Astrocyte (in vitro differentiated cells and primary cell): ENCODE results near the gene DNM1. TPM values are rescaled to one million over a fixed set of nuclear protein-coding genes. Genes with fewer than 3 reads are reported as not detected.

Experiments used
- DNase-seq: peaks from one replicate; pipeline ENCODE4 v3.0.0-alpha.2; 2010; ENCODE audit warnings: low read depth
- FAIRE-seq: peaks from 2 replicates; lab custom pipeline; 2011; peaks lifted over from hg19 to GRCh38; lab: Jason Lieb, UNC
- H2AFZ ChIP-seq: 2 replicates; pipeline ENCODE4 v1.6.0; 2012; ENCODE audit warnings: low read depth, low read length, inconsistent platforms
- H3K27ac ChIP-seq: 2 replicates; pipeline ENCODE4 v1.5.1; 2011; ENCODE audit warnings: low read depth, low read length, inconsistent platforms
- H3K27me3 ChIP-seq: 2 replicates; pipeline ENCODE4 v1.6.0; 2011; ENCODE audit warnings: low read length, inconsistent platforms; ENCODE audit not compliant: insufficient read depth
- H3K36me3 ChIP-seq: 2 replicates; pipeline ENCODE4 v1.5.1; 2011; ENCODE audit warnings: low read length, inconsistent platforms; ENCODE audit not compliant: insufficient read depth
- H3K4me1 ChIP-seq: 2 replicates; pipeline ENCODE4 v1.5.1; 2011; ENCODE audit warnings: low read length, inconsistent platforms; ENCODE audit not compliant: insufficient read depth
- H3K4me2 ChIP-seq: 2 replicates; pipeline ENCODE4 v1.6.0; 2012; ENCODE audit warnings: low read length, inconsistent platforms
- H3K4me3 ChIP-seq: 2 replicates; pipeline ENCODE4 v1.5.1; 2011; ENCODE audit warnings: low read depth, mild to moderate bottlenecking, low read length, inconsistent platforms; ENCODE audit not compliant: insufficient read depth
- H3K79me2 ChIP-seq: 2 replicates; pipeline ENCODE4 v1.6.0; 2012; ENCODE audit warnings: mild to moderate bottlenecking, low read length, inconsistent platforms; ENCODE audit not compliant: insufficient read depth
- H3K9ac ChIP-seq: 2 replicates; pipeline ENCODE4 v1.6.0; 2012; ENCODE audit warnings: mild to moderate bottlenecking, low read length, inconsistent platforms
- H3K9me3 ChIP-seq: 2 replicates; pipeline ENCODE4 v1.5.1; 2012; ENCODE audit warnings: low read depth, mild to moderate bottlenecking, low read length, inconsistent platforms; ENCODE audit not compliant: insufficient read depth
- H4K20me1 ChIP-seq: 2 replicates; pipeline ENCODE4 v1.6.0; 2012; ENCODE audit warnings: low read length, inconsistent platforms; ENCODE audit not compliant: insufficient read depth
- H3K27ac Mint-ChIP-seq: one replicate; pipeline ENCODE4 v1.8.0; 2021; ENCODE audit warnings: mild to moderate bottlenecking, mixed read lengths; ENCODE audit not compliant: unreplicated experiment
- H3K27me3 Mint-ChIP-seq: one replicate; pipeline ENCODE4 v1.8.0; 2021; ENCODE audit warnings: low read depth, mixed read lengths; ENCODE audit not compliant: unreplicated experiment
- H3K36me3 Mint-ChIP-seq: one replicate; pipeline ENCODE4 v1.8.0; 2021; ENCODE audit warnings: low read depth, mixed read lengths; ENCODE audit not compliant: unreplicated experiment
- H3K4me1 Mint-ChIP-seq: one replicate; pipeline ENCODE4 v1.8.0; 2021; ENCODE audit warnings: low read depth, mixed read lengths; ENCODE audit not compliant: unreplicated experiment
- H3K4me3 Mint-ChIP-seq: one replicate; pipeline ENCODE4 v1.8.0; 2021; ENCODE audit warnings: mild to moderate bottlenecking, moderate library complexity, mixed read lengths; ENCODE audit not compliant: unreplicated experiment
- H3K9me3 Mint-ChIP-seq: one replicate; pipeline ENCODE4 v1.8.0; 2021; ENCODE audit warnings: mild to moderate bottlenecking, mixed read lengths; ENCODE audit not compliant: unreplicated experiment
- EZH2 ChIP-seq: IDR thresholded peaks from 2 replicates; pipeline ENCODE4 v1.6.1; 2012; ENCODE audit warnings: mild to moderate bottlenecking, low read length, inconsistent platforms; ENCODE audit not compliant: insufficient read depth
- total RNA-seq: library from RNA; stranded (reverse); gene quantifications from 2 replicates; pipeline ENCODE4 v1.2.1, GENCODE V29; 2021
- TF ChIP-seq, protein P1 (sequence below): IDR thresholded peaks from 2 replicates; pipeline ENCODE4 v1.5.1; 2011; ENCODE audit warnings: low read depth, mild to moderate bottlenecking, inconsistent platforms, low read length, moderate library complexity; ENCODE audit not compliant: insufficient read depth

The DNM1 gene
- total RNA-seq, 1 donor from 2014 or later, result 29.7 TPM

DNA sequence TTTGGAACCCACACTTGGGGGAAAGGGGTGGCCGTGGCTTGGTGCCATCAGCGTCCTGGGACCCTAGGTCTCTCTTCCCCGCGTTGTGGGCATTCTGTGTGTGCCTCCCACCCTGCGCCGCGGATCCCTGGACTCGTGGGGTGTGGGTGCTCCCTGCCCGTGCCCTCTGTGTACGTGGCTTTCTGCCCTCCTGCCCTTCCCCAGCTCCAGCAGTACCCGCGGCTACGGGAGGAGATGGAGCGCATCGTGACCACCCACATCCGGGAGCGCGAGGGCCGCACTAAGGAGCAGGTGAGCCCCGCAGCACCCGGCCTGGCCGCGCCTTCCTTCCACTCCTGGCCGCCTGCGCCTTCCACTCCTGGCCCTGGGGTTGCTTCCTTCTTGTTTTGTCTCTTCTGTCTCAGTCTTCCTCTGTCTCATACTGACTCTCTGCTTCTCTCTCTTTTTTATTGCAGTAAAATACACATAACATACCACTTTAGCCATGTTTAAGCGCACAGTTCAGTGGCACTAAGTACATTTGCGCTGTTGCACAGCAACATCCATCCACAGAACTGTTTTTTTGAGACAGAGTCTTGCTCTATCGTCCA, 30.7 kb downstream of the DNM1 start:
- no peaks in the 10 kb centered on the region for H3K9me3 ChIP-seq
- H3K4me3 ChIP-seq, result no peak overlapping the region
- no peak overlapping the region for H3K4me2 ChIP-seq
- Mint-ChIP-seq H3K36me3 (peaks cover 6% of the 10 kb centered on the region), H3K27ac (no peak overlapping the region), H3K9me3 (peaks cover 2% of the 10 kb centered on the region), H3K27me3 (no peaks in the 10 kb centered on the region), H3K4me3 (no peak overlapping the region), H3K4me1 (no peaks in the 10 kb centered on the region)
- FAIRE-seq (no peak), DNase-seq (no peak)
- H2AFZ ChIP-seq, result no peak overlapping the region
- TF ChIP-seq EZH2, result no peak
- TF ChIP-seq, protein P1, sequence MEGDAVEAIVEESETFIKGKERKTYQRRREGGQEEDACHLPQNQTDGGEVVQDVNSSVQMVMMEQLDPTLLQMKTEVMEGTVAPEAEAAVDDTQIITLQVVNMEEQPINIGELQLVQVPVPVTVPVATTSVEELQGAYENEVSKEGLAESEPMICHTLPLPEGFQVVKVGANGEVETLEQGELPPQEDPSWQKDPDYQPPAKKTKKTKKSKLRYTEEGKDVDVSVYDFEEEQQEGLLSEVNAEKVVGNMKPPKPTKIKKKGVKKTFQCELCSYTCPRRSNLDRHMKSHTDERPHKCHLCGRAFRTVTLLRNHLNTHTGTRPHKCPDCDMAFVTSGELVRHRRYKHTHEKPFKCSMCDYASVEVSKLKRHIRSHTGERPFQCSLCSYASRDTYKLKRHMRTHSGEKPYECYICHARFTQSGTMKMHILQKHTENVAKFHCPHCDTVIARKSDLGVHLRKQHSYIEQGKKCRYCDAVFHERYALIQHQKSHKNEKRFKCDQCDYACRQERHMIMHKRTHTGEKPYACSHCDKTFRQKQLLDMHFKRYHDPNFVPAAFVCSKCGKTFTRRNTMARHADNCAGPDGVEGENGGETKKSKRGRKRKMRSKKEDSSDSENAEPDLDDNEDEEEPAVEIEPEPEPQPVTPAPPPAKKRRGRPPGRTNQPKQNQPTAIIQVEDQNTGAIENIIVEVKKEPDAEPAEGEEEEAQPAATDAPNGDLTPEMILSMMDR, result no peak
- no peaks in the 10 kb centered on the region for H3K27me3 ChIP-seq
- no peak overlapping the region for H3K27ac ChIP-seq
- no peaks in the 10 kb centered on the region for H4K20me1 ChIP-seq
- no peaks in the 10 kb centered on the region for H3K36me3 ChIP-seq
- no peaks in the 10 kb centered on the region for H3K79me2 ChIP-seq
- H3K9ac ChIP-seq, result no peak overlapping the region
- H3K4me1 ChIP-seq, result no peaks in the 10 kb centered on the region

DNA sequence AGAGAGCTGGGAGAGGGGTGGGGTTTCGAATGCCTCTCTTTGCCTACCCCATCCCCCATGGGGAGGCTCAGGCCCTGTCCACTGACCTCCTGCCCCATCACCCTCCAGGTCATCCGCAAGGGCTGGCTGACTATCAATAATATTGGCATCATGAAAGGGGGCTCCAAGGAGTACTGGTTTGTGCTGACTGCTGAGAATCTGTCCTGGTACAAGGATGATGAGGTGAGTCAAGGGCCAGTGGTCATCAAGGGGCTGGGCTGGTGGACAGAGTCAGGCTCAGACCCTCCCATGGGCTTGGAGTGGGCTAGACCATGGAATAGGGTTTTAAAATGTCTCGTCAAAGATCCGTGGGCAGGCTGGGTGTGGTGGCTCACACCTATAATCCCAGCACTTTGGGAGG, 38.9 kb downstream of the DNM1 start:
- Histone ChIP-seq H3K4me2 (no peak overlapping the region), H3K36me3 (no peaks in the 10 kb centered on the region), H3K27ac (no peak overlapping the region), H3K79me2 (no peaks in the 10 kb centered on the region), H2AFZ (no peak overlapping the region), H3K9me3 (no peaks in the 10 kb centered on the region), H4K20me1 (no peaks in the 10 kb centered on the region), H3K9ac (no peak overlapping the region), H3K4me3 (no peak overlapping the region), H3K27me3 (no peaks in the 10 kb centered on the region), H3K4me1 (peaks cover 31% of the 10 kb centered on the region)
- H3K27ac Mint-ChIP-seq, result no peak overlapping the region
- DNase-seq (no peak), FAIRE-seq (no peak)
- no peak overlapping the region for H3K4me3 Mint-ChIP-seq
- peaks cover 14% of the 10 kb centered on the region for H3K4me1 Mint-ChIP-seq
- TF ChIP-seq, protein P1, result no peak
- no peak for TF ChIP-seq EZH2
- H3K36me3 Mint-ChIP-seq, result peaks cover 16% of the 10 kb centered on the region
- no peaks in the 10 kb centered on the region for H3K27me3 Mint-ChIP-seq
- no peaks in the 10 kb centered on the region for H3K9me3 Mint-ChIP-seq

DNA sequence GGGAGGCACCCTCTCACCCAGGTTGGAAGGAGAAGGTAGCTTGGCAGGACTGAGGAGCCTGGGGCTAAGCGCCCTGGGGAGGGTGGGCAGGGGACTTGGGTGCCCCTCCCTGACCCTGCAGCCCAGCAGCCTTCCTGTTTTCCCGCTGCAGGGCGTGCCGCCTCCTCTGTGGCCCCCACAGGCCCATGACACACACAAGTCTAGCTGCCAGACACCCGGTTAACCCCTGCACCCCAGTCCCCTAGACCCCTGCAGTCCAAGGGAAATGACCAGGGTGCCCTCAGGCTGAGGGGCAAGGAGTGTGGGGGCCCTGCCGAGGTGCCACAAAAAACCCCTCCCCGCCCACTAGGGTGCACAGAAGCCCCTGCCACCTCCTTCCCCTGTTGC, 39.6 kb downstream of the DNM1 start:
- H3K79me2 ChIP-seq, result no peaks in the 10 kb centered on the region

More for the DNA sequence above, 39.6 kb downstream of the DNM1 start:
- Histone ChIP-seq H3K4me3 (no peak overlapping the region), H3K9ac (no peak overlapping the region), H3K9me3 (no peaks in the 10 kb centered on the region), H2AFZ (no peak overlapping the region), H3K4me1 (peaks cover 31% of the 10 kb centered on the region), H4K20me1 (no peaks in the 10 kb centered on the region), H3K36me3 (no peaks in the 10 kb centered on the region), H3K27me3 (no peaks in the 10 kb centered on the region), H3K27ac (no peak overlapping the region), H3K4me2 (no peak overlapping the region)
- TF ChIP-seq EZH2, result no peak
- TF ChIP-seq, protein P1, result no peak
- no peak overlapping the region for H3K27ac Mint-ChIP-seq
- H3K27me3 Mint-ChIP-seq, result no peaks in the 10 kb centered on the region
- H3K4me1 Mint-ChIP-seq, result peaks cover 14% of the 10 kb centered on the region
- DNase-seq (no peak), FAIRE-seq (no peak)
- no peaks in the 10 kb centered on the region for H3K9me3 Mint-ChIP-seq
- no peak overlapping the region for H3K4me3 Mint-ChIP-seq
- peaks cover 16% of the 10 kb centered on the region for H3K36me3 Mint-ChIP-seq
